GM21786 (cell line): ENCODE data around the gene RBM17.
"Not testable (repeated sequence)": the region's sequence is repeated elsewhere in the genome, so short reads cannot be mapped to it uniquely, and the experiment has no call there.

Source experiments
- ATAC-seq: cut with Tn5 transposase; IDR thresholded peaks from one replicate; pipeline ENCODE4 v1.9.1; 2021; ENCODE audit not compliant: unreplicated experiment

RBM17 gene, protein sequence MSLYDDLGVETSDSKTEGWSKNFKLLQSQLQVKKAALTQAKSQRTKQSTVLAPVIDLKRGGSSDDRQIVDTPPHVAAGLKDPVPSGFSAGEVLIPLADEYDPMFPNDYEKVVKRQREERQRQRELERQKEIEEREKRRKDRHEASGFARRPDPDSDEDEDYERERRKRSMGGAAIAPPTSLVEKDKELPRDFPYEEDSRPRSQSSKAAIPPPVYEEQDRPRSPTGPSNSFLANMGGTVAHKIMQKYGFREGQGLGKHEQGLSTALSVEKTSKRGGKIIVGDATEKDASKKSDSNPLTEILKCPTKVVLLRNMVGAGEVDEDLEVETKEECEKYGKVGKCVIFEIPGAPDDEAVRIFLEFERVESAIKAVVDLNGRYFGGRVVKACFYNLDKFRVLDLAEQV

GRCh38 chr10:6088721-6089333 lies at the start of gene RBM17:
TSS of gene RBM17 (plus strand) at chr10:6089034. CDS start at chr10:6097066, 8,032 bp downstream.
- ATAC-seq, result peak; percentile 86

DNA sequence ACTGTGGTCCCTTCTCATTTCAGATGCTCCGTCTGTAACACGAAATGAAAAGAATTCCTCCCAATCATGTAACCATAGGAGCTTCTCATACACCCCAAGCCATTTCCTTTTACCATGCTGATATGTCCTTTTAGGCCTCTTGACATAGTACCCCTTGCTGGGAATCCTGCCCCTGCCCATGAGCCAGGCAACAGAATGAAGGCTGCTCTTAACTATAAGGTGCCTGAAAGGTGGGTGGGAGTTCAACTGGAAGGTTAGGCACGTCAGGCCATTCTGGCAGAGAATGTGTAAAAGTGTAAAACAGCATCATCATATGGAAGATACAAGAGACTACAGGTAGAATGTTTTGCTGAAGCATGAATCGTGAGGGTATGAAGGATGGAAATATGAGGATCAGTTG lies 49.1 kb upstream of the RBM17 start:
- no peak for ATAC-seq

- ATAC-seq, result no peak
Observed at GRCh38 chr10:6040205-6040604, 48.6 kb upstream of the RBM17 start.

DNA sequence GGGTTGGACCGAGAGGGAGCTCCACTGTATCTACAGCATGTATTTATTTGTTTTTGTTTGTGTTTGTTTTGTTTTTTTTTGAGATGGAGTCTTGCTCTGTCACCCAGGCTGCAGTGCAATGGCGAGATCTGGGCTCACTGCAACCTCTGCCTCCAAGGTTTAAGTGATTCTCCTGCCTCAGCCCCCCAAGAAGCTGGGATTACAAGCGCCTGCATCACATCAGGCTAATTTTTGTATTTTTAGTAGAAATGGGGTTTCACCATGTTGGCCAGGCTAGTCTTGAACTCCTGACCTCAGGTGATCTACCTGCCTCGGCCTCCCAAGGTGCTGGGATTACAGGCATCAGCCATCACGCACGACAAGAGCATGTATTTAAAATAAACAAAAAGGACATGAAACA lies 45.5 kb upstream of the RBM17 start:
- ATAC-seq, result not testable (repeated sequence)

DNA sequence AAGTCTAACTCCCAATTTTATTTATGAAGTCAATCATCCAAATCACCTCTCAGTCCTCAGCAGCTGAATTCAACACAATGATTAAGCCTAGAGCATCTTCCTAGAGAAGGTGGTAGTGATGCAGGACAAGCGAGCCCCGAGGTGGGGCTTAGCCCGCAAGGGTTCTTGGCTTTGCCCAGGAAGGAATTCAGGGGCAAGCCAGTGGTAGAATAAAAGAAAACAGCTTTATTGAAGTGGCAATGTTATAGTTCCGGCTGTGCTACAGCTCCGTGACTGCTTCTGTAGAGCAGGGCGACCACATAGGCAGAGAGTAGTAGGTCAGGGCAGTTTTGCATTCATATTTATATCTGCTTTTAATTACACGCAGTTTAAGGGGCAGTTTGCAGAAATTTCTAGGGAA lies 44.8 kb upstream of the RBM17 start:
- ATAC-seq, result no peak

- ATAC-seq, result peak; percentile 44
Observed at GRCh38 chr10:6044751-6045313, 44.0 kb upstream of the RBM17 start.

GRCh38 chr10:6045314-6045848 lies 43.5 kb upstream of the RBM17 start:
- ATAC-seq, result peak; percentile 21

DNA sequence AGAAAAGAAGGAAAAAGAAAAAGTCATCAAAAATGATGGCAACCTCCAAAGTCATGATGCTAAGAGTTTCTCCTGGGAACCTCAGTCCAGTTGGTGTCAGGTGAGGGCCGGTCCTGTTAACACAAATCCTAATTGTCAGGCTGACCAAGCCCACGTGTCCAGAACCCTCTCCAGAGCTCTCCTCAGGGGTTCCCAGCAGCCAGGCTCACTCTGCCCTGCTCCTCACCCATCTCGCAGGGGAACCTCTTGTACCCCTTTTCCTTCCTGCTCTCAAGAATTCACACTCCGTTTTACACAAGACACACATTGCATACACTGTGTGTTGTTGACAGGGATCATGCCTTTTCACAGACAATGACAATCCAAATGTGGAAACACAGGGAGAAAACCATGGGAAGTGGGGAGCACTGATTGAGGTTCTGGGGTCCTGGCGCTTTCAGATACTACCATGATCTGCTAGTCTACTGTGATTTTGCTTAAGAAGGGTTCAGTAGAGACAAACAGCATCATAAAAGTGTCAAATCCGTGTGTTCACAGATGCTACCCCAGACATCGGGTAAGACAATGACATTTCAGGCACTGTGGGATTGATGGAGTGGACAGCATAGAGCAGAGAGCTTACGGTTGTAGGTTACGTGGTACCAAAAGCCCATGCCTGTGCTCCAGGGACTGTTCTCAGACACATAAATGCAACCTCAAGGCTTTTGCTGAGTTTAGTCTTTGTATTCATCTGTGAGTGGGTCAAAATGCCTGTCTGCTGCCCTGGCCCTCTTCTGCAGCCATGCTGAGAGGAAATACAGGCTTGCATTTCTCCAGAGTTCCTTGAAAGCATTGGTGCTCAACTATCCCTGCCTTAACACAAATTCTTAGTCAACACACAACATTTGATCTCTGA lies 42.7 kb upstream of the RBM17 start:
- no peak for ATAC-seq

DNA sequence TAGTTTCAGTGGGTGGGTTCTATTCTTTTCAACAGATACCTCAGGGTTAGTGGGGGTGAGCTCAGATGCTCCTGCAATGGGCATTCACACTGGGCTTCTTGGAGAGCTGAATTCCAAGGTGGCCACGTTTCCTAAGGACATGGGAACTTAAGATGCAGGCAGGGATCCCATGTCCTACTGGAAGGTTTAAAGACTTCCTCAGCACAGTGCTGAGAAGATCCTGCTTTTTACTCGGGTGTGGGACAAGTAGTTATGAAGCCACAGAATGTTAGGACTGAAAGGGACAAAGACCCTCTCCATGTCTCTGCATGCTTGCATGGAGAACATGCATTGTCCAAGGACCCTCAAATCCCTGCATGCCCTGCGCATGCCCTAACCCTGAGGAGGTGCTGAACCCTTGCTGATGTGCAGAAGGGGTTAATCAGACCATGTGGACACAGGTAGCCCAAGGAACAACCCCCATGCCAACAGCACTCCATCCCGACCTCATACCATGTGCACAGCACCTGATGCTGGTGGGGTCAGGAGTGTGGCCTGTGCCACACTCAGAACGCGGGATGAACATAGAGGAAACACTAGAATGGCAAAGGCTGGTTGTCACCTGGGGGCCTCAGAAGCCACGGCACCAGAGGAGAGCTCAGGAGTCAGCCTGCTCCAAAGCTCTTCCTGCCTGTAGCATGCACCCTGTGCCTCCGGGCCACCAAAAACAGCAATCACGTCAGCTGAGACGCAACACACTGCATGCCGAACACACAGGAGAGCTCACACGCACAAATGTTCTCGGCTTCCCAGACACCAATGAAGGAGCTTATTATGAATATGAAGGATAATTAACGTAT lies 41.8 kb upstream of the RBM17 start:
- no peak for ATAC-seq

GRCh38 chr10:6047847-6048246 lies 41.0 kb upstream of the RBM17 start:
- no peak for ATAC-seq

DNA sequence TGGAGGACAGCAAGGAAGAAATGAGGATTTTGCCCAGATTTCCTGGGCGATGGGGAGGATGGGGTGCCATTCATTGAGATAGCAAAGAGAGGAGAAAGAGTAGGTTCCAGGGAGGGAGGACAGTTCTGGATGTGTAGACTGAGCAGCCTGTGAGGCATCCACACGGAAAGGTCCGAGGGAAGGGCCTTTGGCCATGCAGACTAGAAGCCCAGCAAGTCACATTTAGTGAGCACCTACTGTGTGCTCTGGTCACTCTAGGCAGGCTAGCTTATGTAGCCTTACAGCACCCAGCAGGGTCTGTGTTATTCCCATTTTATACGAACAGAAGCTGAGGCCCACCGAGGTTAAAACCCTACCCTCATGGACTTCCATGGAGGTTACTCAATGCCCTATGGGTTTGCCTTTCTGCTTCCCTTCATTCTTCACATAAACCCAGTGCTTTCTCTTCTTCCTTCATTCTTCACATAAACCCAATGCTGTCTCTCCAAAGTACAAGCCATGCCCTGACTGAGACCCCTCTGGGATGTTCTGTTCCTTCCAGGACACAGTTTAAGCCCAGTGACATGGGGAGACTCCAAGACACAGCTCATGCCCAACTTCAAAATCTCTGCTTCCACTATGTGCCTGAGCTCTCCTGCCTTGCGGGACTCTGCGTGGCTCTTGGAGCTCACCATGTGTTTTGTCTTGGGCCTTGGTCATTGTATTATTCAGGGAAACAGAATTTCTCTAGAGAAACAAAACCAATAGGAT lies 40.4 kb upstream of the RBM17 start:
- no peak for ATAC-seq

- ATAC-seq, result no peak
Observed at GRCh38 chr10:6049031-6049400, 39.8 kb upstream of the RBM17 start.

GRCh38 chr10:6050801-6051445 lies 37.9 kb upstream of the RBM17 start:
- peak; percentile 63 for ATAC-seq

DNA sequence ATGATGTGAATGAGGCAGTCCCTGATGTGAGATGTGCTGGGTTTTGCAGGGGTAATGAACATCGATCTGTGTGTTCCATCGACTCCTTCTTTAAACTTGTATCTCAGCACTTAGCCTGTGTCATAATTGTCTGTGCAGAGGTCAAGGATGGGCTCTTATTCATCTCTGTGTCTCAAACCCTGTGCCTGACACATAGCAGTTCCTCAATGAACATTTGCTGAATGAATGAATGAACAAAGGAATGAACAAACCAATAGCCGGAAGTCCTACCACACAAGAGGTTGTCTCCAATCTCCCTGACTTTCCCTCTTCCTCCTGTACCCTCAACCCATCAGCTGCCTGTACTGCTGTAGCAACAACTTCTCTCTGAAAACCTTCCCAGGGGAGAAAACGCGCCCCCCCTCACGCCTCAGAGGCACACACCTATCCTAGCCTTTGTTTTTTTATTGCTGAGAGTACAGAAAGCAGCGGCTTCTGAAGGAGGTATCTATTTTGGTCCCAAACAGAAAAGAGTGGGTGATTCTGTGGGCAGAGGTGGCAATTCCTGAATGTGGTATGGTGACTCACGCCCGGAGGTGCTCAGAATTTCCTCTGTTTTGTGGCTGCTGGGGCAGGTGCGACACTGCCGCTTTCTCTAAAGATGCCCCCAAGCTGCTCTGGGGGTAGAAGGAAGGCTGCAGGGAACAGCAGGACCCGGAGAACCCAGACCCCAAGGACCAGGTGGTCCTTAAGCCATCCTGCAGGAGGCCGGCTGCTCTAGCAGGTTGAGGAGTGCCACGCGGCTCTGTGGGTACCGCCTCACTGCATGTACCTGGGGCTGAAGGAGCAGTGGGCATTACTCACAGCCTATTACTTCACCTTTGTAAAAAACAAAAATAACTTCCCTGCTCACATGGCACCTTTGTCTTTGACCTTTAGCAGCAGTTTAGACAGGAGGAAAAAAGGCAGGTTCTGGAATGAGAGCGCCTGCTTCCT lies 36.3 kb upstream of the RBM17 start:
- peak; percentile 31 for ATAC-seq

DNA sequence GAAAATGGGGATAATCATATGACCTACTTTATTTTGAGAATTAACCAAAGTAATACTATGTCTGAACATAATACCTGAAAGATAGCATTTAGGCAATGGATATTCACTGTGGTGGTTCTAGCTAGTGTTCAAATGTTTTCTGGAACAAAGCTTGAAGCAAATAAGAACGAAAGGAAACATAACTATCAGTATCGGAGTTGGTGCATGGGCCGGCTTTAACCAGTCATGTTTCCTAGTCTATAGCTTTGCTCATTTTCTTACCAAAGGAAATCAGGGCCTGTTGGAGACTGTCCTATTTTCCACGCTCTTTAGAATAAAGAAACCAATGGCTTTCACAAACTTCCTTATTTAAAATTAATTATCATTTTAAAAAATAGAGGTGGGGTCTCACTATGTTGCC lies 35.5 kb upstream of the RBM17 start:
- no peak for ATAC-seq

DNA sequence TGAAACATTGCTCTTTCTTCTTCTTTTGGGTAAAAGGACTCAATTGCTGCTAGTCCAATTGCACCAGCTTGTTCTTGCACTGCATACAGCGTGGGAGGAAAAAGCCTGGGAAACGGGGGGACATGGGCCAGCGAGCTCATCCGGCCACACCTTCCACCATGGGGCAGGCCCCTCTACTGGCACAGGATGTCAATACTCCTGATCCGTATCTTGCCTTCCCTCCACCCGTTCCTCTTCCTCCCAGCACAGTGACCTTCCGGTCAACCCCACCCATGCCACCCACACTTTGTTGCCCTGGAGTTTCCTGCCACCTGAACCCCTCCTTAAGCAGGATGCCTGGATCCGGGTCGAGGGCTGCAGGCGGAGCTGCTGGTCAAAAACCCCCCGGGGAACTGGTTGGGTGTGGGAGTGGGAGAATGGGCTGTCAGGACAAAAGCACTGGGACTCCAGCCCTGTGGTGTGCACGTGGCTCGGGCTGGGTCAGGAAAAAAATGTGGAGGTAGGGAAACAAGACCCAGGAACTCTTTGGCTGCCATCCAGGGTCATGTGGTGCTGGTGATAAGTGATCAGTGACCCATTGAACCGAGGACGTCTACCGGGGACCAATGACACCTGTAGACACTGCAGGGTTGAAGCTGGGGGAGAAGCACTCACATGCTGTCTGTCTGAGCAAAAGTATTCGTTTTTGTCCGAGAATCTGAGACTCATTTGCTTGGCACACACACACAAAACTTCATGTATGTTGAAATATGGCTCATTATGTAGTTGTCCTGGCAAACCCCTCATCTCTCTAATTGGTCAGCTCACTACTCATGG lies 34.8 kb upstream of the RBM17 start:
- no peak for ATAC-seq

- ATAC-seq, result no peak
Observed at GRCh38 chr10:6054884-6055283, 34.0 kb upstream of the RBM17 start.
